HG03280 (cell line): Measurements from ENCODE around the gene NRXN2.
"Not testable (repeated sequence)": the region's sequence is repeated elsewhere in the genome, so short reads cannot be mapped to it uniquely, and the experiment has no call there.

Experiments
- ATAC-seq: cut with Tn5 transposase; IDR thresholded peaks from one replicate; pipeline ENCODE4 v1.9.1; 2021; ENCODE audit warnings: mild to moderate bottlenecking, moderate library complexity; ENCODE audit not compliant: unreplicated experiment

Gene NRXN2

DNA sequence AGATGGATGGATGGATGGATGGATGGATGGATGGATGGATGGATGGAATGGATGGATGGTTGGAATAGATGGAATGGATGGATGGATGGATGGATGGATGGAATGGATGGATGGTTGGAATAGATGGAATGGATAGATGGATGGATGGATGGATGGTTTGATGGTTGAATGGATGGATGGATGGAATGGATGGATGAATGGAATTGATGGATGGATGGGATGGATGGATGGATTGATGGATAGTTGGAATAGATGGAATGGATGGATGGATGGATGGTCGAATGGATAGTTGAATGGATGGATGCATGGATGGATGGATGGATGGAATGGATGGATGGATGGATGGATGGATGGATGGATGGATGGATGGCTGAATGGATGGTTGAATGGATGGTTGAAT, 127.1 kb downstream of the NRXN2 start:
- ATAC-seq, result not testable (repeated sequence)

GRCh38 chr11:64594159-64594939, 128.6 kb downstream of the NRXN2 start:
- ATAC-seq, result no peak

GRCh38 chr11:64593156-64594105, 129.6 kb downstream of the NRXN2 start:
- ATAC-seq, result no peak

GRCh38 chr11:64592656-64593055, 130.3 kb downstream of the NRXN2 start:
- no peak for ATAC-seq

- ATAC-seq, result no peak
Measured at GRCh38 chr11:64592234-64592615, 130.8 kb downstream of the NRXN2 start.

DNA sequence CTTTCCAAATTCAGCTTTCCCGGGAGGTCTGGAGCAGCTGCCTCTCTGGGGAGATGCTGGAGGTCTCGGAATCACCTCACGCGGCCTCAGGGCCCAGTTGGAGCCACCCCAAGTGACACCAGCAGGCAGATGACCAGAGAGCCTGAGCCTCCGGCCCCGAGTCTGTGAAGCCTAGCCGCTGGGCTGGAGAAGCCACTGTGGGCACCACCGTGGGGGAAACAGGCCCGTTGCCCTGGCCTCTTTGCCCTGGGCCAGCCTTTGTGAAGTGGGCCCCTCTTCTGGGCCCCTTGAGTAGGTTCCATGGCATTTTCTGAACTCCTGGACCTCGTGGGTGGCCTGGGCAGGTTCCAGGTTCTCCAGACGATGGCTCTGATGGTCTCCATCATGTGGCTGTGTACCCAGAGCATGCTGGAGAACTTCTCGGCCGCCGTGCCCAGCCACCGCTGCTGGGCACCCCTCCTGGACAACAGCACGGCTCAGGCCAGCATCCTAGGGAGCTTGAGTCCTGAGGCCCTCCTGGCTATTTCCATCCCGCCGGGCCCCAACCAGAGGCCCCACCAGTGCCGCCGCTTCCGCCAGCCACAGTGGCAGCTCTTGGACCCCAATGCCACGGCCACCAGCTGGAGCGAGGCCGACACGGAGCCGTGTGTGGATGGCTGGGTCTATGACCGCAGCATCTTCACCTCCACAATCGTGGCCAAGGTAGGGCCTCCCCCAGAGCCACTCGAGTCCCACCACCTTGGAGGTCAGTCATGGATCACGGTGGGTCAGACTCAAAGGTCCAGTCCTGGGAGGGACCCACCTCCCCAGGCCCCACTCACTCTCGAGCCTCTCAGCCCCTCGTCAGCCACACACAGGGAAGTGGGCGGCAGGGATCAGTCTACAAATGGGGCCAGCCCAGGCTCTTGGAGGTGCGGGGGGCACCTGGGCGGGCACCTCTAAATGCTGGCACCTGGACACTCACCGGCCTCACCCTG, 131.5 kb downstream of the NRXN2 start:
- no peak for ATAC-seq

- no peak for ATAC-seq
Measured at GRCh38 chr11:64590763-64591221, 132.2 kb downstream of the NRXN2 start, which contains the start of gene SLC22A12. Gene SLC22A12 (plus strand): TSS chr11:64591220. CDS start chr11:64591557, 337 bp downstream.

DNA sequence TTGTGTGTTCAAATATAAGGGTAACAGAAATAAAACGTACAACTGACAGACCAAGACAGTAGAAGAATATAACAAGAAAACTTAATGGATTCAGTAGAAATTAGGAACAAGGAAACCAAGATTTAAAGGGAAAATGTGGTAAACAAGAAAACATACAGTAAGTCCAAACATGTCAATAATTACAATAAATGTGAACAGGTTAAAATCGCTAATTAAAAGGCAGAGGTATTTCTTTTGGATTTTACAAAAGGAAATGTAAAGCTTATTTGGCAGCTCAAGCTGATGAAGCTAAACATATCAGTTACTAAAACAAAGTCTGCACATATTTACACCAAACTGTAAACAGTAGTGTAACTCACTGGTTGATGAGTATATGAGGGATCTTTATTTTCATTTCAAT, 134.3 kb downstream of the NRXN2 start:
- no peak for ATAC-seq

- no peak for ATAC-seq
Measured at GRCh38 chr11:64586366-64586765, 136.6 kb downstream of the NRXN2 start.

GRCh38 chr11:64585150-64585549, 137.8 kb downstream of the NRXN2 start:
- ATAC-seq, result no peak

GRCh38 chr11:64583296-64584262, 139.4 kb downstream of the NRXN2 start:
- no peak for ATAC-seq

- no peak for ATAC-seq
Measured at GRCh38 chr11:64582885-64583284, 140.1 kb downstream of the NRXN2 start.

DNA sequence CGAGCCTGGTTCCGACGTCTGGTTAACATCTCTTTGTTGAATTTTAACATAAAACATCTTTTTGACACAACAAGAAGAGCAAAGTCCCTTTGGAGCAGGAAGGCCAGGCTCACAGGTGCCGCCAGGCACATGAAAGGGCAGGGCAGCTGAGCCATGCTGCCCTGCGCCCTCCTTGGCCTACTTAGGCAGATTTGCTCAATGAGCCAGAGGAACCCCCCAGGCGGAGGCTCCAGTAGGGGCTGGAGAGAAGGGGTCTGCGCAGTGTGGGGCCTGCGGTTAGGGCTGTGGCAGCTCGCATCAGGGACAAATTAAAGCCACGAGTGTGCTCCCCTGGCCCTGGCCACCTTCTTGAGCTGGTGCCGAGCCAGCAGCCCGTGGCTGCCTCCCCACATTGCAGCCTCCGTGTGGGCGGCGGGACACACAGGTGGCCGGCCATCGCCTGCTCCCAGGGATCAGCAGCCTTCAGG, 141.9 kb downstream of the NRXN2 start:
- no peak for ATAC-seq

- no peak for ATAC-seq
Measured at GRCh38 chr11:64580412-64580811, 142.6 kb downstream of the NRXN2 start.

DNA sequence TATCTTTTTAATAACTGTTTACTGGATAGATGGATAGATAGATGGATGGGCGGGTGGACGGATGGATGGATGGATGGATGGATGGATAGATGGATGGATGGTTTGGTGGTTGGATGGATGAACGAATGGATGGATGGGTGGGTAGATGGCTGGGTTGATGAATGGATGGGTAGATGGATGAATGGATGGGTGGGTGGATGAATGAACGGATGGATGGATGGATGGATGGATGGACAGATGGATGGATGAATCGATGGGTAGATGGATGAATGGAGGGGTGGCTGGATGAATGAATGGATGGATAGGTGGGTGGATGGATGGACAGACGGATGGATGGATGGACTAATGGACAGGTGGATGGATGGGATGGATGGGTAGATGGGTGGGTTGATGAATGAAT, 145.8 kb downstream of the NRXN2 start:
- no peak for ATAC-seq

GRCh38 chr11:64572143-64572542, 150.9 kb downstream of the NRXN2 start:
- no peak for ATAC-seq

GRCh38 chr11:64571410-64572091, 151.4 kb downstream of the NRXN2 start:
- no peak for ATAC-seq

DNA sequence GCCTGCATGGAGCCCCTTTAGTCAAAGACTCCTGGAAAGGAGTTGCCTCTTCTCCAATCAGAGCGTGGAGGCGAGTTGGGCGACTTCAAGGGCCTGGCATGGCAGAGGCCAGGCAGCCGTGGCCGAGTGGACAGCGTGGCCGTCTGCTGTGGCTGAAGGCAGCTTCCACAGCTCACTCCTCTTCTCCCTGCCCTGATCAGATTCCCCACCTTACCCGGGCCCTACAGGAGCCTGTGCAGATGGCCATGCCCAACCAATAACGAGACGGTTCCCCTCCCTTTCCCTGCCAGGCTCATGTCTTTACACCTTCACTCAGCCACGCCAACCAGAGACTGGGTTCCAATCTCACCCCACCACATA, 152.0 kb downstream of the NRXN2 start:
- ATAC-seq, result no peak

DNA sequence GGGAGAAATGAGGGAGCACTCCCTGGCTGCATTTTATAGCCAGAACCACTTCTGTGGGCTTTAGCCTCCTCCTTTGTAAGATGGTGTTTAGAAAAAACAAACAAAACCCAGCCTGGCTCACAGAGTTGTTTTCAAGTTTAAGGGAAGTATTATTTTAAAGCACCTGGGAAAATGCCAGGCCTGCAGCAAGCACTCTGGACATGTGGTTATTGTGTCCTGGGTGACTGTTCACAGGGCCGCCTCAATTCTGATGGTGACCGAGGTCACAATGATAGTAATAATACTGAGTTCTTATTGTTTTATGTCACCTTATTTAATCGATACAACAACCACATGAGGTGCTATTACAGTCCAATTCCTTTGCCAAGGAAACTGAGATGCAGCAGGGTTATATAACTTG, 152.7 kb downstream of the NRXN2 start:
- no peak for ATAC-seq
